Naive thymus-derived CD8-positive, alpha-beta T cell (primary cell): ENCODE data around the gene DSCAM. TPM values are rescaled to one million over a fixed set of nuclear protein-coding genes. Genes with fewer than 3 reads are reported as not detected.
A peak's percentile ranks its signal among the peaks of the same experiment; 100 is the strongest.
"Not testable (repeated sequence)": the region's sequence is repeated elsewhere in the genome, so short reads cannot be mapped to it uniquely, and the experiment has no call there.

ENCODE experiments used
- ATAC-seq, 2 donors: fragments of 150-1000 bp; cut with Tn5 transposase in 1 of 2; sonication (Bioruptor Pico), chemical (Tn5 transposase) in 1 of 2; 1 replicate in 1 of 2; 2 replicates in 1 of 2; pipeline ENCODE4 v1.10.0; 2021; ENCODE audit warnings: mild to moderate bottlenecking in 2 of 2, moderate library complexity in 2 of 2
- POLR2A ChIA-PET: fragments of 350-600 bp; sonication (Branson Sonifier 250); formaldehyde crosslinking; loops from one replicate; lab custom pipeline; 2021; ENCODE audit warnings: antibody characterized with exemption; lab: Charles Lee
- DNase-seq, 10 donors: peaks; one replicate each; pipeline versions ENCODE4 v3.0.0 to v3.0.0-alpha.2; 2020 to 2022
- H3K27ac Mint-ChIP-seq, 10 donors: one replicate each; pipeline ENCODE4 v1.8.0; 2020 to 2022; ENCODE audit warnings: mild to moderate bottlenecking in 10 of 10, mixed read lengths in 10 of 10, moderate library complexity in 4 of 10, inconsistent platforms in 1 of 10
- H3K27me3 Mint-ChIP-seq, 5 donors: one replicate each; pipeline ENCODE4 v1.8.0; 2021 to 2022; ENCODE audit warnings: mixed read lengths in 5 of 5
- H3K36me3 Mint-ChIP-seq, 3 donors: one replicate each; pipeline ENCODE4 v1.8.0; 2020 to 2022; ENCODE audit warnings: mixed read lengths in 3 of 3, mild to moderate bottlenecking in 2 of 3, inconsistent platforms in 1 of 3
- H3K4me1 Mint-ChIP-seq, 4 donors: one replicate each; pipeline ENCODE4 v1.8.0; 2021 to 2022; ENCODE audit warnings: mixed read lengths in 4 of 4
- H3K4me3 Mint-ChIP-seq, 10 donors: one replicate each; pipeline ENCODE4 v1.8.0; 2020 to 2022; ENCODE audit warnings: mild to moderate bottlenecking in 10 of 10, mixed read lengths in 10 of 10, moderate library complexity in 6 of 10, inconsistent platforms in 1 of 10
- H3K9me3 Mint-ChIP-seq, 9 donors: one replicate each; pipeline ENCODE4 v1.8.0; 2020 to 2022; ENCODE audit warnings: mixed read lengths in 9 of 9, mild to moderate bottlenecking in 3 of 9, inconsistent platforms in 1 of 9, moderate library complexity in 1 of 9
- polyA plus RNA-seq, 3 donors: library from polyadenylated mRNA; unstranded; fragments of 300-500 nt; fragmentation: Illumina TruSeq; gene quantifications; one replicate each; pipeline ENCODE4 v1.2.3, GENCODE V29; 2021
- total RNA-seq, 8 experiments: library from RNA in 2 of 8; stranded (reverse) in 2 of 8; gene quantifications; one replicate each; pipeline ENCODE4 v1.2.3 and lab custom pipeline; 2021 to 2026

DSCAM gene
- total and polyA plus RNA-seq, 5 experiments from 2014 or later: not detected

GRCh38 chr21:40465382-40465781 is 381.6 kb downstream of the DSCAM start:
- no peak overlapping the region for H3K27ac Mint-ChIP-seq
- H3K4me1 Mint-ChIP-seq: peaks cover 0 to 3% (median 0%) of the 10 kb centered on the region in 4 donors
- peak overlapping the region in 1 of 10 donors; percentile 30 for H3K4me3 Mint-ChIP-seq
- POLR2A ChIA-PET: no interaction called here
- ATAC-seq (no peak), DNase-seq (no peak)
- peaks cover 0 to 25% (median 6%) of the 10 kb centered on the region in 5 donors for H3K27me3 Mint-ChIP-seq
- peaks cover 0 to 12% (median 0%) of the 10 kb centered on the region in 9 donors for H3K9me3 Mint-ChIP-seq
- no peaks in the 10 kb centered on the region for H3K36me3 Mint-ChIP-seq

GRCh38 chr21:40463176-40463575 is 383.8 kb downstream of the DSCAM start:
- no peak for ATAC-seq
- POLR2A ChIA-PET: no interaction called here
- no peak overlapping the region for H3K27ac Mint-ChIP-seq
- peaks cover 0 to 3% (median 0%) of the 10 kb centered on the region in 4 donors for H3K4me1 Mint-ChIP-seq
- H3K36me3 Mint-ChIP-seq: no peaks in the 10 kb centered on the region
- DNase-seq: no peak
- peaks cover 0 to 25% (median 6%) of the 10 kb centered on the region in 5 donors for H3K27me3 Mint-ChIP-seq
- peaks cover 0 to 12% (median 0%) of the 10 kb centered on the region in 9 donors for H3K9me3 Mint-ChIP-seq
- no peak overlapping the region for H3K4me3 Mint-ChIP-seq

GRCh38 chr21:40461008-40461407 is 385.9 kb downstream of the DSCAM start:
- no peaks in the 10 kb centered on the region for H3K36me3 Mint-ChIP-seq
- peaks cover 0 to 12% (median 0%) of the 10 kb centered on the region in 9 donors for H3K9me3 Mint-ChIP-seq
- POLR2A ChIA-PET: no interaction called here
- no peak for DNase-seq
- H3K4me3 Mint-ChIP-seq: no peak overlapping the region
- ATAC-seq: no peak
- H3K27me3 Mint-ChIP-seq: peaks cover 0 to 25% (median 4%) of the 10 kb centered on the region in 5 donors
- H3K27ac Mint-ChIP-seq: no peak overlapping the region
- H3K4me1 Mint-ChIP-seq: peaks cover 0 to 3% (median 0%) of the 10 kb centered on the region in 4 donors

- ATAC-seq: no peak
- POLR2A ChIA-PET: no interaction called here
- peaks cover 0 to 19% (median 4%) of the 10 kb centered on the region in 5 donors for H3K27me3 Mint-ChIP-seq
- H3K9me3 Mint-ChIP-seq: peaks cover 0 to 2% (median 0%) of the 10 kb centered on the region in 9 donors
- no peaks in the 10 kb centered on the region for H3K4me1 Mint-ChIP-seq
- H3K36me3 Mint-ChIP-seq: no peaks in the 10 kb centered on the region
- DNase-seq: no peak
- H3K4me3 Mint-ChIP-seq: no peak overlapping the region
- no peak overlapping the region for H3K27ac Mint-ChIP-seq
These were observed 389.2 kb downstream of the DSCAM start for GRCh38 chr21:40457741-40458140.

GRCh38 chr21:40454057-40454456 is 392.9 kb downstream of the DSCAM start:
- H3K9me3 Mint-ChIP-seq: peaks cover 0 to 2% (median 0%) of the 10 kb centered on the region in 9 donors
- POLR2A ChIA-PET: no interaction called here
- no peaks in the 10 kb centered on the region for H3K4me1 Mint-ChIP-seq
- H3K27me3 Mint-ChIP-seq: peaks cover 4 to 19% (median 5%) of the 10 kb centered on the region in 5 donors
- H3K27ac Mint-ChIP-seq: no peak overlapping the region
- ATAC-seq: no peak
- no peaks in the 10 kb centered on the region for H3K36me3 Mint-ChIP-seq
- DNase-seq: no peak
- H3K4me3 Mint-ChIP-seq: no peak overlapping the region

GRCh38 chr21:40453183-40453582 is 393.8 kb downstream of the DSCAM start:
- POLR2A ChIA-PET: no interaction called here
- Mint-ChIP-seq H3K27me3 (peaks cover 2 to 19% (median 5%) of the 10 kb centered on the region in 5 donors), H3K4me3 (no peak overlapping the region), H3K9me3 (peaks cover 0 to 2% (median 0%) of the 10 kb centered on the region in 9 donors), H3K4me1 (no peaks in the 10 kb centered on the region), H3K36me3 (no peaks in the 10 kb centered on the region), H3K27ac (no peak overlapping the region)
- DNase-seq: no peak
- no peak for ATAC-seq

- Mint-ChIP-seq H3K4me1 (no peaks in the 10 kb centered on the region), H3K27me3 (peaks cover 3 to 19% (median 5%) of the 10 kb centered on the region in 5 donors), H3K4me3 (no peak overlapping the region), H3K9me3 (peaks cover 0 to 2% (median 0%) of the 10 kb centered on the region in 9 donors), H3K27ac (no peak overlapping the region), H3K36me3 (no peaks in the 10 kb centered on the region)
- ATAC-seq (no peak), DNase-seq (no peak)
- POLR2A ChIA-PET: no interaction called here
These were observed 394.4 kb downstream of the DSCAM start for GRCh38 chr21:40452548-40452947.

- peaks cover 0 to 6% (median 4%) of the 10 kb centered on the region in 5 donors for H3K27me3 Mint-ChIP-seq
- no peaks in the 10 kb centered on the region for H3K4me1 Mint-ChIP-seq
- DNase-seq: no peak
- POLR2A ChIA-PET: no interaction called here
- no peak overlapping the region for H3K4me3 Mint-ChIP-seq
- no peak for ATAC-seq
- H3K36me3 Mint-ChIP-seq: peaks cover 0 to 12% (median 0%) of the 10 kb centered on the region in 3 donors
- no peak overlapping the region for H3K27ac Mint-ChIP-seq
- H3K9me3 Mint-ChIP-seq: peaks cover 0 to 16% (median 4%) of the 10 kb centered on the region in 9 donors
These were observed 399.9 kb downstream of the DSCAM start for GRCh38 chr21:40447016-40447415.

- Mint-ChIP-seq H3K4me1 (no peaks in the 10 kb centered on the region), H3K27ac (no peak overlapping the region), H3K27me3 (peaks cover 0 to 4% (median 0%) of the 10 kb centered on the region in 5 donors), H3K4me3 (no peak overlapping the region), H3K36me3 (peaks cover 0 to 12% (median 0%) of the 10 kb centered on the region in 3 donors), H3K9me3 (peaks cover 0 to 16% (median 4%) of the 10 kb centered on the region in 9 donors)
- POLR2A ChIA-PET: no interaction called here
- no peak for DNase-seq
- no peak for ATAC-seq
These were observed 401.5 kb downstream of the DSCAM start for GRCh38 chr21:40445349-40445921.

GRCh38 chr21:40439581-40439980 is 407.4 kb downstream of the DSCAM start:
- H3K4me3 Mint-ChIP-seq, H3K4me1 Mint-ChIP-seq, POLR2A ChIA-PET, H3K27me3 Mint-ChIP-seq, DNase-seq, ATAC-seq, H3K27ac Mint-ChIP-seq: not testable (repeated sequence)
- peaks cover 0 to 12% (median 0%) of the 10 kb centered on the region in 3 donors for H3K36me3 Mint-ChIP-seq
- H3K9me3 Mint-ChIP-seq: peaks cover 0 to 25% (median 4%) of the 10 kb centered on the region in 9 donors

GRCh38 chr21:40438616-40439015 is 408.3 kb downstream of the DSCAM start:
- DNase-seq (no peak), ATAC-seq (no peak)
- H3K27ac Mint-ChIP-seq: no peak overlapping the region
- H3K4me1 Mint-ChIP-seq: no peaks in the 10 kb centered on the region
- no peak overlapping the region for H3K4me3 Mint-ChIP-seq
- H3K36me3 Mint-ChIP-seq: peaks cover 0 to 6% (median 0%) of the 10 kb centered on the region in 3 donors
- POLR2A ChIA-PET: no interaction called here
- peaks cover 0 to 3% (median 0%) of the 10 kb centered on the region in 5 donors for H3K27me3 Mint-ChIP-seq
- H3K9me3 Mint-ChIP-seq: peaks cover 0 to 18% (median 3%) of the 10 kb centered on the region in 9 donors

GRCh38 chr21:40436261-40436660 is 410.7 kb downstream of the DSCAM start:
- ATAC-seq (no peak), DNase-seq (no peak)
- peaks cover 0 to 12% (median under 1%) of the 10 kb centered on the region in 9 donors for H3K9me3 Mint-ChIP-seq
- POLR2A ChIA-PET: no interaction called here
- H3K27me3 Mint-ChIP-seq: peaks cover 0 to 6% (median 0%) of the 10 kb centered on the region in 5 donors
- H3K36me3 Mint-ChIP-seq: no peaks in the 10 kb centered on the region
- H3K4me1 Mint-ChIP-seq: no peaks in the 10 kb centered on the region
- H3K27ac Mint-ChIP-seq: no peak overlapping the region
- H3K4me3 Mint-ChIP-seq: no peak overlapping the region

- Mint-ChIP-seq H3K4me1 (no peaks in the 10 kb centered on the region), H3K36me3 (no peaks in the 10 kb centered on the region), H3K9me3 (peaks cover 0 to 12% (median 2%) of the 10 kb centered on the region in 9 donors), H3K27me3 (peaks cover 0 to 6% (median 0%) of the 10 kb centered on the region in 5 donors), H3K4me3 (no peak overlapping the region), H3K27ac (no peak overlapping the region)
- DNase-seq: no peak
- ATAC-seq: no peak
- POLR2A ChIA-PET: no interaction called here
These were observed 413.4 kb downstream of the DSCAM start for GRCh38 chr21:40433538-40433937.
